ENCODE results near the gene CDH23. TPM values are rescaled to one million over a fixed set of nuclear protein-coding genes. Genes with fewer than 3 reads are reported as not detected.

The CDH23 gene
- total RNA-seq, 4 donors from 2014 or later, result 7.1 to 56.2 (median 25.4) TPM

- no peak for DNase-seq
- no peaks in the 10 kb centered on the region for H3K27me3 ChIP-seq
- H3K4me3 ChIP-seq, result no peak overlapping the region
- H3K4me1 ChIP-seq, result no peaks in the 10 kb centered on the region
- no peaks in the 10 kb centered on the region for H3K9me3 ChIP-seq
- H3K36me3 ChIP-seq, result no peaks in the 10 kb centered on the region
- no peak overlapping the region for H3K27ac ChIP-seq
- no peak for TF ChIP-seq CTCF (IDR thresholded peaks at IDR 0.05)
- TF ChIP-seq POLR2A (IDR thresholded peaks at IDR 0.05), result no peak
- intact Hi-C loops (cut with DNase I; ENCODE audit: low total_unique reads), result no loop called here
Measured at GRCh38 chr10:71543608-71544170, 147.0 kb downstream of the CDH23 start.

- H3K4me3 ChIP-seq, result no peak overlapping the region
- no peak for DNase-seq
- intact Hi-C loops (cut with DNase I; ENCODE audit: low total_unique reads), result no loop called here
Measured at GRCh38 chr10:71545001-71545400, 148.3 kb downstream of the CDH23 start.

GRCh38 chr10:71546220-71546619 is 149.5 kb downstream of the CDH23 start:
- Histone ChIP-seq H3K9me3 (no peaks in the 10 kb centered on the region), H3K4me3 (no peak overlapping the region), H3K27ac (no peak overlapping the region), H3K36me3 (no peaks in the 10 kb centered on the region), H3K4me1 (no peaks in the 10 kb centered on the region), H3K27me3 (no peaks in the 10 kb centered on the region)
- TF ChIP-seq CTCF (IDR thresholded peaks at IDR 0.05) (no peak), POLR2A (IDR thresholded peaks at IDR 0.05) (no peak)
- intact Hi-C loops (cut with DNase I; ENCODE audit: low total_unique reads), result no loop called here
- no peak for DNase-seq

More at GRCh38 chr10:71545001-71545400, 148.3 kb downstream of the CDH23 start:
- Histone ChIP-seq H3K36me3 (no peaks in the 10 kb centered on the region), H3K9me3 (no peaks in the 10 kb centered on the region), H3K27ac (no peak overlapping the region), H3K4me1 (no peaks in the 10 kb centered on the region), H3K27me3 (no peaks in the 10 kb centered on the region)
- TF ChIP-seq POLR2A (IDR thresholded peaks at IDR 0.05) (no peak), CTCF (IDR thresholded peaks at IDR 0.05) (no peak)

- no peaks in the 10 kb centered on the region for H3K9me3 ChIP-seq
- no peak overlapping the region for H3K4me3 ChIP-seq
- no peak overlapping the region for H3K27ac ChIP-seq
- TF ChIP-seq CTCF (IDR thresholded peaks at IDR 0.05) (no peak), POLR2A (IDR thresholded peaks at IDR 0.05) (no peak)
- intact Hi-C loops (cut with DNase I; ENCODE audit: low total_unique reads), result no loop called here
- no peaks in the 10 kb centered on the region for H3K36me3 ChIP-seq
- no peak for DNase-seq
- no peaks in the 10 kb centered on the region for H3K4me1 ChIP-seq
- no peaks in the 10 kb centered on the region for H3K27me3 ChIP-seq
Measured at GRCh38 chr10:71547312-71547711, 150.6 kb downstream of the CDH23 start.

GRCh38 chr10:71547876-71548846 is 151.4 kb downstream of the CDH23 start:
- H3K4me3 ChIP-seq, result no peak overlapping the region
- no peaks in the 10 kb centered on the region for H3K27me3 ChIP-seq
- TF ChIP-seq POLR2A (IDR thresholded peaks at IDR 0.05) (no peak), CTCF (IDR thresholded peaks at IDR 0.05) (no peak)
- intact Hi-C loops (cut with DNase I; ENCODE audit: low total_unique reads), result no loop called here
- H3K9me3 ChIP-seq, result no peaks in the 10 kb centered on the region
- no peaks in the 10 kb centered on the region for H3K36me3 ChIP-seq
- no peaks in the 10 kb centered on the region for H3K4me1 ChIP-seq
- peak in 1 of 2 donors; percentile 68 for DNase-seq
- H3K27ac ChIP-seq, result no peak overlapping the region

Data from uterus (tissue), 4 donors.